H1 (cell line): ENCODE measurements around the gene LPGAT1. TPM values are rescaled to one million over a fixed set of nuclear protein-coding genes. Genes with fewer than 3 reads are reported as not detected.

ENCODE experiments used
- CTCF ChIA-PET: fragments of 300-600 bp; sonication (Branson Sonifier 250); formaldehyde crosslinking; loops from one replicate; lab custom pipeline; 2021; ENCODE audit not compliant: partially characterized antibody; lab: Charles Lee
- POLR2A ChIA-PET: fragments of 300-600 bp; sonication (Branson Sonifier 250); formaldehyde crosslinking; loops from one replicate; lab custom pipeline; 2021; ENCODE audit warnings: inconsistent platforms; ENCODE audit not compliant: partially characterized antibody; lab: Charles Lee
- DNase-seq, 2 experiments: peaks; one replicate each; pipeline versions ENCODE4 v3.0.0 to v3.0.0-alpha.2; 2010 to 2022; ENCODE audit warnings: low spot score in 2 of 2, low read depth in 1 of 2, mixed read lengths in 1 of 2
- FAIRE-seq: peaks from 2 replicates; lab custom pipeline; 2011; peaks lifted over from hg19 to GRCh38; lab: Jason Lieb, UNC
- H2AFZ ChIP-seq: 2 replicates; pipeline ENCODE4 v1.8.1; 2012; ENCODE audit warnings: low read length, inconsistent platforms
- H2AK5ac ChIP-seq: 2 replicates; pipeline ENCODE4 v1.6.1; 2013; ENCODE audit warnings: low read depth, low read length
- H2BK120ac ChIP-seq: replicated peaks from 2 replicates; pipeline ENCODE3; 2013; ENCODE audit warnings: low read depth, low read length, inconsistent platforms
- H2BK12ac ChIP-seq: 2 replicates; pipeline ENCODE4 v1.6.1; 2013; ENCODE audit warnings: low read depth, low read length
- H2BK15ac ChIP-seq: 2 replicates; pipeline ENCODE4 v1.6.1; 2013; ENCODE audit warnings: low read length
- H2BK20ac ChIP-seq: 2 replicates; pipeline ENCODE4 v1.6.1; 2013; ENCODE audit warnings: low read length
- H2BK5ac ChIP-seq: 2 replicates; pipeline ENCODE4 v1.6.1; 2013; ENCODE audit warnings: low read depth, low read length
- H3K14ac ChIP-seq: 2 replicates; pipeline ENCODE4 v1.6.1; 2013; ENCODE audit warnings: inconsistent platforms; ENCODE audit not compliant: insufficient read length
- H3K18ac ChIP-seq: 2 replicates; pipeline ENCODE4 v1.6.1; 2013; ENCODE audit warnings: low read length; ENCODE audit errors: extremely low read depth
- H3K23ac ChIP-seq: 2 replicates; pipeline ENCODE4 v1.6.1; 2013; ENCODE audit warnings: inconsistent platforms; ENCODE audit not compliant: insufficient read length
- H3K23me2 ChIP-seq: 2 replicates; pipeline ENCODE4 v1.6.1; 2013; ENCODE audit warnings: low read depth, low read length
- H3K27ac ChIP-seq: 2 replicates; pipeline ENCODE4 v1.6.1; 2011; ENCODE audit warnings: low read depth, low read length, inconsistent platforms
- H3K27me3 ChIP-seq, 4 experiments: replicated peaks in 1 of 4; 1 replicate in 1 of 4; 2 replicates in 3 of 4; pipeline versions ENCODE4 v1.6.1 to v1.8.1; 2011 to 2013; ENCODE audit warnings: low read length in 3 of 4, mild to moderate bottlenecking in 3 of 4, inconsistent platforms in 2 of 4, mixed read lengths in 2 of 4, moderate library complexity in 1 of 4; ENCODE audit not compliant: control insufficient read depth in 3 of 4, insufficient read depth in 3 of 4; ENCODE audit errors: extremely low read depth in 1 of 4
- H3K36me3 ChIP-seq, 4 experiments: 2 replicates each; pipeline versions ENCODE4 v1.6.1 to v1.8.1; 2011 to 2013; ENCODE audit warnings: mild to moderate bottlenecking in 4 of 4, low read length in 3 of 4, moderate library complexity in 2 of 4, control low read depth in 1 of 4, inconsistent platforms in 1 of 4; ENCODE audit not compliant: insufficient read depth in 4 of 4, control insufficient read depth in 2 of 4
- H3K4ac ChIP-seq: replicated peaks from 2 replicates; pipeline ENCODE3; 2013; ENCODE audit warnings: low read length, low read depth, mixed read lengths, inconsistent platforms; ENCODE audit not compliant: insufficient read length
- H3K4me1 ChIP-seq, 4 experiments: replicated peaks in 1 of 4; 1 replicate in 1 of 4; 2 replicates in 3 of 4; pipeline versions ENCODE4 v1.6.1 to v1.8.1; 2011 to 2013; ENCODE audit warnings: low read length in 3 of 4, inconsistent platforms in 2 of 4, mixed read lengths in 1 of 4; ENCODE audit not compliant: insufficient read depth in 4 of 4, control insufficient read depth in 3 of 4
- H3K4me2 ChIP-seq, 2 experiments: 2 replicates each; pipeline versions ENCODE4 v1.6.1 to v1.8.1; 2011 to 2013; ENCODE audit warnings: low read depth in 2 of 2, low read length in 2 of 2, control low read depth in 1 of 2, inconsistent platforms in 1 of 2, mild to moderate bottlenecking in 1 of 2; ENCODE audit not compliant: insufficient read depth in 1 of 2
- H3K4me3 ChIP-seq, 4 experiments: fragments of 200-600, 300-600 bp in 1 of 4; sonication (generic), shearing (Covaris generic), sonication (Bioruptor Twin) in 1 of 4; 2 replicates each; pipeline versions ENCODE4 v1.5.1 to v1.8.1; 2011 to 2016; ENCODE audit warnings: low read length in 4 of 4, low read depth in 3 of 4, control low read depth in 2 of 4, inconsistent platforms in 2 of 4, mild to moderate bottlenecking in 2 of 4, mixed read lengths in 1 of 4, moderate library complexity in 1 of 4; ENCODE audit not compliant: insufficient read depth in 2 of 4; ENCODE audit errors: extremely low read depth in 1 of 4
- H3K56ac ChIP-seq: replicated peaks from 2 replicates; pipeline ENCODE3; 2013; ENCODE audit warnings: low read depth, mild to moderate bottlenecking, mixed read lengths, low read length, inconsistent platforms; ENCODE audit not compliant: insufficient read length
- H3K79me1 ChIP-seq: 2 replicates; pipeline ENCODE4 v1.6.1; 2013; ENCODE audit warnings: low read depth, low read length, control low read depth
- H3K79me2 ChIP-seq, 2 experiments: 2 replicates each; pipeline versions ENCODE4 v1.6.1 to v1.8.1; 2012 to 2013; ENCODE audit warnings: low read length in 2 of 2, mild to moderate bottlenecking in 2 of 2, inconsistent platforms in 1 of 2; ENCODE audit not compliant: insufficient read depth in 2 of 2, control insufficient read depth in 1 of 2
- H3K9ac ChIP-seq, 4 experiments: replicated peaks in 1 of 4; 1 replicate in 1 of 4; 2 replicates in 3 of 4; pipeline versions ENCODE4 v1.6.1 to v1.8.1; 2011 to 2013; ENCODE audit warnings: low read depth in 3 of 4, low read length in 3 of 4, control low read depth in 2 of 4, mild to moderate bottlenecking in 2 of 4, moderate library complexity in 2 of 4, inconsistent platforms in 1 of 4; ENCODE audit errors: extremely low read depth in 1 of 4
- H3K9me3 ChIP-seq, 2 experiments: 2 replicates each; pipeline versions ENCODE4 v1.6.1 to v1.8.1; 2012 to 2013; ENCODE audit warnings: mild to moderate bottlenecking in 2 of 2, moderate library complexity in 2 of 2, control low read depth in 1 of 2, inconsistent platforms in 1 of 2, low read depth in 1 of 2, low read length in 1 of 2, mixed read lengths in 1 of 2; ENCODE audit not compliant: insufficient read depth in 2 of 2
- H4K20me1 ChIP-seq, 2 experiments: replicated peaks in 1 of 2; 2 replicates each; pipeline versions ENCODE3 to v1.8.1; 2011 to 2013; ENCODE audit warnings: inconsistent platforms in 2 of 2, low read length in 2 of 2, mild to moderate bottlenecking in 1 of 2; ENCODE audit not compliant: insufficient read depth in 2 of 2, control insufficient read depth in 1 of 2
- H4K5ac ChIP-seq: 2 replicates; pipeline ENCODE4 v1.6.1; 2013; ENCODE audit warnings: low read length, low read depth, mixed read lengths, inconsistent platforms; ENCODE audit not compliant: insufficient read length
- H4K8ac ChIP-seq: 2 replicates; pipeline ENCODE4 v1.8.0; 2013; ENCODE audit warnings: mild to moderate bottlenecking, moderate library complexity, low read length, inconsistent platforms; ENCODE audit not compliant: insufficient read depth; ENCODE audit errors: extremely low read depth
- H4K91ac ChIP-seq: replicated peaks from 2 replicates; pipeline ENCODE3; 2013; ENCODE audit warnings: low read length, mixed read lengths, inconsistent platforms; ENCODE audit not compliant: insufficient read length
- BACH1 ChIP-seq: IDR thresholded peaks from 2 replicates; pipeline ENCODE4 v1.6.1; 2012; ENCODE audit warnings: low read length, improper control_type of control experiment
- CBX8 ChIP-seq: fragments of 300-800, 300-1000 bp; sonication (generic); IDR thresholded peaks from 2 replicates; pipeline ENCODE4 v1.7.1; 2016; ENCODE audit warnings: low read depth, low read length, borderline replicate concordance
- CTBP2 ChIP-seq: IDR thresholded peaks from 2 replicates; pipeline ENCODE4 v1.7.0; 2011; ENCODE audit warnings: borderline replicate concordance, mild to moderate bottlenecking, moderate library complexity, mixed read lengths, low read length; ENCODE audit not compliant: insufficient read depth, insufficient read length
- E2F6 ChIP-seq: IDR thresholded peaks from 2 replicates; pipeline ENCODE4 v1.6.1; 2012; ENCODE audit warnings: inconsistent platforms
- EZH2 ChIP-seq: fragments of 200-600 bp; sonication (generic); IDR thresholded peaks from 2 replicates; pipeline ENCODE4 v1.7.1; 2012; ENCODE audit warnings: low read depth, mild to moderate bottlenecking, moderate library complexity, low read length, inconsistent platforms; ENCODE audit not compliant: severe bottlenecking
- JUN ChIP-seq: IDR thresholded peaks from 2 replicates; pipeline ENCODE4 v1.6.1; 2011; ENCODE audit warnings: low read depth, mild to moderate bottlenecking, improper control_type of control experiment, low read length
- KDM4A ChIP-seq: IDR thresholded peaks from one replicate; pipeline ENCODE4 v1.7.1; 2012; ENCODE audit warnings: low read depth, mild to moderate bottlenecking, moderate library complexity, low read length, inconsistent platforms; ENCODE audit not compliant: severe bottlenecking
- KDM5A ChIP-seq: fragments of 200-600 bp; IDR thresholded peaks from 2 replicates; pipeline ENCODE4 v1.7.1; 2012; ENCODE audit warnings: mild to moderate bottlenecking, low read length, inconsistent platforms, mixed read lengths
- MAFK ChIP-seq: IDR thresholded peaks from 2 replicates; pipeline ENCODE4 v1.6.1; 2012; ENCODE audit warnings: low read depth, mild to moderate bottlenecking, improper control_type of control experiment, low read length
- RFX5 ChIP-seq: IDR thresholded peaks from 2 replicates; pipeline ENCODE4 v1.6.1; 2011; ENCODE audit warnings: low read depth, low read length, improper control_type of control experiment, borderline replicate concordance
- RNF2 ChIP-seq: fragments of 200-900, 300-1000 bp; sonication (generic); IDR thresholded peaks from 2 replicates; pipeline ENCODE4 v1.7.1; 2016; ENCODE audit warnings: borderline replicate concordance, low read depth, mild to moderate bottlenecking, antibody characterized with exemption, low read length; ENCODE audit not compliant: poor library complexity, severe bottlenecking; ENCODE audit errors: missing control alignments
- SIN3A ChIP-seq, 2 experiments: IDR thresholded peaks in 1 of 2; conservative IDR thresholded peaks in 1 of 2; 2 replicates each; pipeline ENCODE4 v1.6.1; 2011 to 2012; ENCODE audit warnings: low read length in 2 of 2, improper control_type of control experiment in 1 of 2, low read depth in 1 of 2, mild to moderate bottlenecking in 1 of 2
- TAF1 ChIP-seq: IDR thresholded peaks from 2 replicates; pipeline ENCODE4 v1.6.1; 2011; ENCODE audit warnings: mild to moderate bottlenecking, low read depth, low read length
- TEAD4 ChIP-seq: IDR thresholded peaks from 2 replicates; pipeline ENCODE4 v1.6.1; 2012; ENCODE audit warnings: low read depth, low read length, inconsistent platforms, mixed read lengths
- WGBS, 2 experiments: shearing (Covaris generic) in 1 of 2; methylation state at CpG; one replicate each; pipeline versions ENCODE4 v1.1.6 to v1.1.7; 2013 to 2015; ENCODE audit warnings: low lambda C conversion rate in 2 of 2, mixed read lengths in 2 of 2, inconsistent platforms in 1 of 2, low coverage in 1 of 2, missing lambda C conversion rate in 1 of 2; ENCODE audit not compliant: insufficient replicate concordance in 2 of 2, insufficient coverage in 1 of 2, insufficient read length in 1 of 2; ENCODE audit errors: extremely low coverage in 1 of 2, missing lambda C conversion rate in 1 of 2; 5-methylcytosine and 5-hydroxymethylcytosine counted together
- polyA plus RNA-seq, 7 experiments: library from polyadenylated mRNA; depleted of rRNA in 3 of 7; stranded (reverse) in 5 of 7; unstranded in 2 of 7; fragments of >200 nt in 5 of 7; fragments of 200-250 nt in 2 of 7; gene quantifications; 1 replicate in 5 of 7; 2 replicates in 1 of 7; 4 replicates in 1 of 7; pipeline versions ENCODE4 v1.2.1 to v1.2.3, GENCODE V29; 2011 to 2013; ENCODE audit warnings: missing spikeins in 2 of 7, mixed read lengths in 2 of 7
- total RNA-seq: library from RNA; stranded (reverse); fragmentation: NEBNext Ultra II Directional; extraction: Animal tissue kit (Norgen Biotek cat#: 25700); gene quantifications from 2 replicates; pipeline ENCODE4 v1.2.1, GENCODE V29; 2021

LPGAT1 gene
- total and polyA plus RNA-seq, 2 of the 8 experiments (the other 6 are each of a cell fraction or from before 2014, with no cell fraction given), result 2.3 to 13.5 TPM

DNA sequence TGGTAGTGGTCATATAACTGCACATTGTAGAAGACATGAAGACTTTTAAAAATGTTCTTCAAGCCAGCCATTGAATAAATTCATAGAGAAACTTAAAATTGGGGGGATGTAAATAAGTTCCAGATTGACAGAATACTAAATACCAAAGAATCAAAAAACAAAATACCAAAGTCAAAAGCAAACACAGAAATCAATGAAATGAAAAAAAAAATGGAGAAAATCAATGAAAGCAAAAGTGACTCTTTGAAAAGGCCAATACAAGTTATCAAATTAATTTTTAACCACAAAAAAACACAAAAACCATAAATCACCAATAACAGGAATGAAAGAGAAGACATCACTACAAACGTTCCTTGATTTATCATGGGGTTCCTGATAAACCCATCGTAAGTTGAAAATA lies 25.6 kb downstream of the LPGAT1 start:
- no peaks in the 10 kb centered on the region for H3K36me3 ChIP-seq
- H3K79me1 ChIP-seq, result no peaks in the 10 kb centered on the region
- no peaks in the 10 kb centered on the region for H3K79me2 ChIP-seq
- H3K4me3 ChIP-seq, result no peak overlapping the region
- no peak overlapping the region for H2BK12ac ChIP-seq
- no peaks in the 10 kb centered on the region for H3K23me2 ChIP-seq
- DNase-seq, result no peak
- no peak overlapping the region for H3K18ac ChIP-seq
- H4K91ac ChIP-seq, result no peak overlapping the region
- no peaks in the 10 kb centered on the region for H3K4me1 ChIP-seq
- H3K4ac ChIP-seq, result no peak overlapping the region
- no peaks in the 10 kb centered on the region for H3K9me3 ChIP-seq
- no peak overlapping the region for H3K4me2 ChIP-seq
- ChIA-PET POLR2A (no interaction called here), CTCF (no interaction called here)
- no peak overlapping the region for H2AK5ac ChIP-seq
- H4K8ac ChIP-seq, result no peak overlapping the region
- no peaks in the 10 kb centered on the region for H3K27me3 ChIP-seq
- H2AFZ ChIP-seq, result no peak overlapping the region
- H2BK120ac ChIP-seq, result no peak overlapping the region
- H3K9ac ChIP-seq, result no peak overlapping the region
- H3K27ac ChIP-seq, result no peak overlapping the region
- no peak overlapping the region for H3K23ac ChIP-seq
- H2BK5ac ChIP-seq, result no peak overlapping the region
- no peak for FAIRE-seq
- H4K20me1 ChIP-seq, result no peaks in the 10 kb centered on the region
- 87% methylated on average over 2 of the region's 2 CpGs; no CpG with 5 or more reads in 1 of the 2 experiments for WGBS, 2 experiments
- no peak overlapping the region for H3K56ac ChIP-seq
- no peak overlapping the region for H2BK20ac ChIP-seq
- H4K5ac ChIP-seq, result no peak overlapping the region
- H3K14ac ChIP-seq, result no peak overlapping the region
- H2BK15ac ChIP-seq, result no peak overlapping the region
- TF ChIP-seq SIN3A (conservative IDR thresholded peaks at IDR 0.05 in 1 of 2, IDR thresholded peaks at IDR 0.05 in 1 of 2; ENCODE audit: low read depth in 1 of 2, low read length in 2 of 2), result no peak
- no peak for TF ChIP-seq TEAD4
- TF ChIP-seq EZH2, result no peak
- TF ChIP-seq MAFK, result no peak
- TF ChIP-seq CTBP2, result no peak
- TF ChIP-seq KDM4A, result no peak
- TF ChIP-seq CBX8, result no peak
- TF ChIP-seq E2F6, result no peak
- no peak for TF ChIP-seq RFX5
- no peak for TF ChIP-seq KDM5A
- no peak for TF ChIP-seq JUN
- no peak for TF ChIP-seq TAF1
- TF ChIP-seq BACH1, result no peak
- no peak for TF ChIP-seq RNF2
